Measurements from ENCODE around the gene RFPL2. TPM values are rescaled to one million over a fixed set of nuclear protein-coding genes. Genes with fewer than 3 reads are reported as not detected.
"Not testable (repeated sequence)": the region's sequence is repeated elsewhere in the genome, so short reads cannot be mapped to it uniquely, and the experiment has no call there.

Gene RFPL2
- total RNA-seq, 1 donor from 2014 or later: not detected

- Mint-ChIP-seq H3K36me3 (ENCODE audit: unreplicated experiment) (no peaks in the 10 kb centered on the region), H3K27ac (ENCODE audit: unreplicated experiment) (no peak overlapping the region), H3K27me3 (ENCODE audit: unreplicated experiment) (no peaks in the 10 kb centered on the region), H3K4me1 (ENCODE audit: unreplicated experiment) (peaks cover 13% of the 10 kb centered on the region), H3K4me3 (ENCODE audit: unreplicated experiment) (no peak overlapping the region), H3K9me3 (ENCODE audit: unreplicated experiment) (no peaks in the 10 kb centered on the region)
- DNase-seq (ENCODE audit: extremely low spot score, unreplicated experiment): no peak
- peak; percentile 53 for TF ChIP-seq CTCF (IDR thresholded peaks at IDR 0.05)
These were observed 2.2 kb downstream of the RFPL2 start for GRCh38 chr22:32202539-32203180.

GRCh38 chr22:32202161-32202538, 2.7 kb downstream of the RFPL2 start:
- Mint-ChIP-seq H3K27me3 (ENCODE audit: unreplicated experiment) (no peaks in the 10 kb centered on the region), H3K4me3 (ENCODE audit: unreplicated experiment) (no peak overlapping the region), H3K36me3 (ENCODE audit: unreplicated experiment) (no peaks in the 10 kb centered on the region), H3K9me3 (ENCODE audit: unreplicated experiment) (no peaks in the 10 kb centered on the region), H3K4me1 (ENCODE audit: unreplicated experiment) (peaks cover 13% of the 10 kb centered on the region), H3K27ac (ENCODE audit: unreplicated experiment) (no peak overlapping the region)
- no peak for TF ChIP-seq CTCF (IDR thresholded peaks at IDR 0.05)
- DNase-seq (ENCODE audit: extremely low spot score, unreplicated experiment): no peak

GRCh38 chr22:32200752-32201151, 4.1 kb downstream of the RFPL2 start:
- H3K4me1 Mint-ChIP-seq (ENCODE audit: unreplicated experiment): peaks cover 13% of the 10 kb centered on the region
- TF ChIP-seq CTCF (IDR thresholded peaks at IDR 0.05): no peak
- no peak overlapping the region for H3K27ac Mint-ChIP-seq (ENCODE audit: unreplicated experiment)
- H3K4me3 Mint-ChIP-seq (ENCODE audit: unreplicated experiment): no peak overlapping the region
- H3K9me3 Mint-ChIP-seq (ENCODE audit: unreplicated experiment): no peaks in the 10 kb centered on the region
- H3K27me3 Mint-ChIP-seq (ENCODE audit: unreplicated experiment): peaks cover 3% of the 10 kb centered on the region
- H3K36me3 Mint-ChIP-seq (ENCODE audit: unreplicated experiment): no peaks in the 10 kb centered on the region
- no peak for DNase-seq (ENCODE audit: extremely low spot score, unreplicated experiment)

- Mint-ChIP-seq H3K4me1 (ENCODE audit: unreplicated experiment) (peaks cover 8% of the 10 kb centered on the region), H3K9me3 (ENCODE audit: unreplicated experiment) (no peaks in the 10 kb centered on the region), H3K4me3 (ENCODE audit: unreplicated experiment) (no peak overlapping the region), H3K27ac (ENCODE audit: unreplicated experiment) (no peak overlapping the region), H3K27me3 (ENCODE audit: unreplicated experiment) (peaks cover 5% of the 10 kb centered on the region), H3K36me3 (ENCODE audit: unreplicated experiment) (no peaks in the 10 kb centered on the region)
- no peak for DNase-seq (ENCODE audit: extremely low spot score, unreplicated experiment)
- TF ChIP-seq CTCF (IDR thresholded peaks at IDR 0.05): no peak
These were observed 4.9 kb downstream of the RFPL2 start for GRCh38 chr22:32199961-32200360.

- Mint-ChIP-seq H3K4me1 (ENCODE audit: unreplicated experiment) (peaks cover 1% of the 10 kb centered on the region), H3K4me3 (ENCODE audit: unreplicated experiment) (no peak overlapping the region), H3K36me3 (ENCODE audit: unreplicated experiment) (no peaks in the 10 kb centered on the region), H3K27ac (ENCODE audit: unreplicated experiment) (no peak overlapping the region), H3K27me3 (ENCODE audit: unreplicated experiment) (peaks cover 5% of the 10 kb centered on the region), H3K9me3 (ENCODE audit: unreplicated experiment) (no peaks in the 10 kb centered on the region)
- peak; percentile 60 for DNase-seq (ENCODE audit: extremely low spot score, unreplicated experiment)
- no peak for TF ChIP-seq CTCF (IDR thresholded peaks at IDR 0.05)
These were observed 5.5 kb downstream of the RFPL2 start for GRCh38 chr22:32199341-32199740.

GRCh38 chr22:32197553-32198226, 7.2 kb downstream of the RFPL2 start:
- H3K4me1 Mint-ChIP-seq (ENCODE audit: unreplicated experiment); H3K4me3 Mint-ChIP-seq (ENCODE audit: unreplicated experiment); H3K27me3 Mint-ChIP-seq (ENCODE audit: unreplicated experiment); H3K9me3 Mint-ChIP-seq (ENCODE audit: unreplicated experiment); H3K36me3 Mint-ChIP-seq (ENCODE audit: unreplicated experiment); H3K27ac Mint-ChIP-seq (ENCODE audit: unreplicated experiment): not testable (repeated sequence)
- peak; percentile 60 for DNase-seq (ENCODE audit: extremely low spot score, unreplicated experiment)

GRCh38 chr22:32195900-32196299, 9.0 kb downstream of the RFPL2 start:
- H3K27ac Mint-ChIP-seq (ENCODE audit: unreplicated experiment); H3K9me3 Mint-ChIP-seq (ENCODE audit: unreplicated experiment); H3K4me3 Mint-ChIP-seq (ENCODE audit: unreplicated experiment); H3K27me3 Mint-ChIP-seq (ENCODE audit: unreplicated experiment); DNase-seq (ENCODE audit: extremely low spot score, unreplicated experiment); H3K36me3 Mint-ChIP-seq (ENCODE audit: unreplicated experiment); H3K4me1 Mint-ChIP-seq (ENCODE audit: unreplicated experiment): not testable (repeated sequence)

GRCh38 chr22:32193346-32193745, 11.5 kb downstream of the RFPL2 start:
- H3K4me1 Mint-ChIP-seq (ENCODE audit: unreplicated experiment); H3K9me3 Mint-ChIP-seq (ENCODE audit: unreplicated experiment): not testable (repeated sequence)

More at GRCh38 chr22:32193346-32193745, 11.5 kb downstream of the RFPL2 start:
- not testable (repeated sequence) for H3K27ac Mint-ChIP-seq (ENCODE audit: unreplicated experiment); H3K4me3 Mint-ChIP-seq (ENCODE audit: unreplicated experiment); H3K27me3 Mint-ChIP-seq (ENCODE audit: unreplicated experiment); H3K36me3 Mint-ChIP-seq (ENCODE audit: unreplicated experiment)
- peak; percentile 69 for DNase-seq (ENCODE audit: extremely low spot score, unreplicated experiment)
